NCI-H510A treated with DMSO at 0.1 percent for 48 hours (cell line): Measurements from ENCODE around the gene ZNF268.

Experiments
- DNase-seq: peaks from one replicate; lab custom pipeline; 2025; lab: John Stamatoyannopoulos, UW

Gene ZNF268

GRCh38 chr12:133181238-133181959, at the start of gene ZNF268:
Gene ZNF268 (plus strand): TSS chr12:133181495. CDS start chr12:133181998, 503 bp downstream.
- peak; percentile 91 for DNase-seq

- DNase-seq: no peak
These were observed 45.5 kb upstream of the ZNF268 start for GRCh38 chr12:133135747-133136146.

GRCh38 chr12:133145981-133146380, 35.3 kb upstream of the ZNF268 start:
- DNase-seq: no peak

GRCh38 chr12:133156125-133156690, 25.1 kb upstream of the ZNF268 start:
- no peak for DNase-seq

- no peak for DNase-seq
These were observed 15.5 kb upstream of the ZNF268 start for GRCh38 chr12:133165776-133166175.

- DNase-seq: no peak
These were observed 8.8 kb upstream of the ZNF268 start for GRCh38 chr12:133172491-133172890.

- DNase-seq: no peak
These were observed 6.4 kb upstream of the ZNF268 start for GRCh38 chr12:133174901-133175300.

GRCh38 chr12:133180669-133181068, 626 bp upstream of the ZNF268 start:
- DNase-seq: no peak

GRCh38 chr12:133190176-133190575, 8.9 kb downstream of the ZNF268 start:
- no peak for DNase-seq

GRCh38 chr12:133192847-133193246, 11.6 kb downstream of the ZNF268 start:
- DNase-seq: no peak

GRCh38 chr12:133201888-133202287, 20.6 kb downstream of the ZNF268 start:
- no peak for DNase-seq

GRCh38 chr12:133202493-133203343, 21.4 kb downstream of the ZNF268 start:
- DNase-seq: no peak

- DNase-seq: no peak
These were observed 22.3 kb downstream of the ZNF268 start for GRCh38 chr12:133203344-133204263.

- no peak for DNase-seq
These were observed 22.9 kb downstream of the ZNF268 start for GRCh38 chr12:133204264-133204603.

- no peak for DNase-seq
These were observed 25.1 kb downstream of the ZNF268 start for GRCh38 chr12:133206390-133206789.

GRCh38 chr12:133215724-133216123, 34.4 kb downstream of the ZNF268 start:
- DNase-seq: no peak

GRCh38 chr12:133217219-133217618, 35.9 kb downstream of the ZNF268 start:
- DNase-seq: no peak

- no peak for DNase-seq
These were observed 39.2 kb downstream of the ZNF268 start for GRCh38 chr12:133220521-133220920.

- DNase-seq: no peak
These were observed 39.9 kb downstream of the ZNF268 start for GRCh38 chr12:133221241-133221640.

- no peak for DNase-seq
These were observed 40.9 kb downstream of the ZNF268 start for GRCh38 chr12:133222211-133222610.

- DNase-seq: no peak
These were observed 44.2 kb downstream of the ZNF268 start for GRCh38 chr12:133225527-133225926.

GRCh38 chr12:133226690-133227089, 45.4 kb downstream of the ZNF268 start:
- DNase-seq: no peak
